Fibroblast of pulmonary artery (primary cell): Measurements from ENCODE around the gene CRACDL.

Source experiments
- DNase-seq: peaks from one replicate; pipeline ENCODE4 v3.0.0-alpha.2; 2010; ENCODE audit warnings: low read depth
- H3K4me3 ChIP-seq: replicated peaks from 2 replicates; pipeline ENCODE4 v1.5.1; 2011; ENCODE audit warnings: low read depth, mild to moderate bottlenecking, control low read depth, low read length, moderate library complexity
- CTCF ChIP-seq: IDR thresholded peaks from 2 replicates; pipeline ENCODE4 v1.5.1; 2011; ENCODE audit warnings: mild to moderate bottlenecking, control low read depth, low read length, inconsistent platforms; ENCODE audit errors: missing control alignments

The CRACDL gene

GRCh38 chr2:98926601-98927000 lies 9.4 kb downstream of the CRACDL start:
- TF ChIP-seq CTCF, result no peak
- H3K4me3 ChIP-seq, result no peak overlapping the region
- DNase-seq, result no peak

- TF ChIP-seq CTCF, result no peak
- DNase-seq, result no peak
- no peak overlapping the region for H3K4me3 ChIP-seq
Measured at GRCh38 chr2:98924910-98925309, 11.1 kb downstream of the CRACDL start.

- no peak for DNase-seq
- no peak overlapping the region for H3K4me3 ChIP-seq
- no peak for TF ChIP-seq CTCF
Measured at GRCh38 chr2:98924038-98924830, 11.8 kb downstream of the CRACDL start.

- peak; percentile 14 for TF ChIP-seq CTCF
- no peak for DNase-seq
- no peak overlapping the region for H3K4me3 ChIP-seq
Measured at GRCh38 chr2:98923244-98923940, 12.6 kb downstream of the CRACDL start.

GRCh38 chr2:98921062-98921461 lies 15.0 kb downstream of the CRACDL start:
- no peak for TF ChIP-seq CTCF
- H3K4me3 ChIP-seq, result no peak overlapping the region
- DNase-seq, result no peak

GRCh38 chr2:98917031-98917471 lies 19.0 kb downstream of the CRACDL start:
- H3K4me3 ChIP-seq, result no peak overlapping the region
- no peak for TF ChIP-seq CTCF
- DNase-seq, result peak; percentile 91
